Measurements from ENCODE around the gene MRPS9.

GRCh38 chr2:105099153-105099552 lies 61.3 kb downstream of the MRPS9 start:
- TF ChIP-seq CTCF (IDR thresholded peaks at IDR 0.05; ENCODE audit: low read length) (no peak), EZH2 (IDR thresholded peaks at IDR 0.05; ENCODE audit: borderline replicate concordance, low read length) (no peak)

Data from OCI-LY1 (cell line).